Measurements from ENCODE around the gene PATZ1. TPM values are rescaled to one million over a fixed set of nuclear protein-coding genes. Genes with fewer than 3 reads are reported as not detected.

PATZ1 gene
- total RNA-seq, 1 donor from 2014 or later = 27.6 TPM

DNA sequence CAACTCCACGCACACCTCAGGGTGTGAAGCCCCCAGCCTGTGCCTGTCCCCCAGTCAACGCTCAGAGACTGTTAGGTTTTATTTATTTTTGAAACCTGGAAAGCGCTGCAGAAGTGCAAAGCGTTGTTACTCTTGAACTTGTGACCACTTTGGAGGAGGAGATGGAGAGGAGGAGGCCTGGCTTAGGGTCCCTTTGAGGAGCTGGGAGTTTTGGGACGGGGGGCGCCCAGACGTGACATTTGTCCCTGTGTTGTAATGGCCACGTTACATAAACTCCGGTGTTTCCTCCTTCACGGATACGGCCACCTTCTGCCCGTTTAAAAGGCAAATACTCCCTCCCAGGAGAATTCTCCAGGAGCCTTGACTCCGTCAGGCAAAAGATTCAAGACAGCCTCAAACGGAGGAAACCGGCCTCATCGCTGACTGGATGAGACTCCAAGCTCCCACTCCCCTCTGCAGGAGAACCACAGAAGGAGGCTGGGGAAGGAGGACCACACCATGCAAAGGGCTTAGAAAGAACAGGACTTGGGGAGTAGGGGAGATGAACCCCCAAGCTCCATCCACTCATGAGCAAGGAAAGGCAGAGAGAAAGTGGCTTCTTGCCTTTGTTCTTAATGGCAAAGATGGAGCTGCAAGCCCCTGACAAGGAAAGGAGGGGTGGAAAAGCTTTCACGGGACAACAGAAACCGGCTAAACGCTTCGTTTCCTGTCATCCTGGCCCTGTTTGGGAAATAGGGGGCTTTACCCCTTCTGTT, 54.5 kb downstream of the PATZ1 start:
- Mint-ChIP-seq H3K4me3 (ENCODE audit: unreplicated experiment) (peak overlapping the region; percentile 91), H3K27ac (ENCODE audit: unreplicated experiment) (peak overlapping the region; percentile 78), H3K9me3 (ENCODE audit: unreplicated experiment) (no peaks in the 10 kb centered on the region), H3K27me3 (ENCODE audit: unreplicated experiment) (peaks cover 1% of the 10 kb centered on the region), H3K36me3 (ENCODE audit: unreplicated experiment) (peaks cover 4% of the 10 kb centered on the region), H3K4me1 (ENCODE audit: unreplicated experiment) (peaks cover 21% of the 10 kb centered on the region)
- no peak for TF ChIP-seq CTCF (IDR thresholded peaks at IDR 0.05)
- no peak for DNase-seq (ENCODE audit: extremely low spot score, unreplicated experiment)

DNA sequence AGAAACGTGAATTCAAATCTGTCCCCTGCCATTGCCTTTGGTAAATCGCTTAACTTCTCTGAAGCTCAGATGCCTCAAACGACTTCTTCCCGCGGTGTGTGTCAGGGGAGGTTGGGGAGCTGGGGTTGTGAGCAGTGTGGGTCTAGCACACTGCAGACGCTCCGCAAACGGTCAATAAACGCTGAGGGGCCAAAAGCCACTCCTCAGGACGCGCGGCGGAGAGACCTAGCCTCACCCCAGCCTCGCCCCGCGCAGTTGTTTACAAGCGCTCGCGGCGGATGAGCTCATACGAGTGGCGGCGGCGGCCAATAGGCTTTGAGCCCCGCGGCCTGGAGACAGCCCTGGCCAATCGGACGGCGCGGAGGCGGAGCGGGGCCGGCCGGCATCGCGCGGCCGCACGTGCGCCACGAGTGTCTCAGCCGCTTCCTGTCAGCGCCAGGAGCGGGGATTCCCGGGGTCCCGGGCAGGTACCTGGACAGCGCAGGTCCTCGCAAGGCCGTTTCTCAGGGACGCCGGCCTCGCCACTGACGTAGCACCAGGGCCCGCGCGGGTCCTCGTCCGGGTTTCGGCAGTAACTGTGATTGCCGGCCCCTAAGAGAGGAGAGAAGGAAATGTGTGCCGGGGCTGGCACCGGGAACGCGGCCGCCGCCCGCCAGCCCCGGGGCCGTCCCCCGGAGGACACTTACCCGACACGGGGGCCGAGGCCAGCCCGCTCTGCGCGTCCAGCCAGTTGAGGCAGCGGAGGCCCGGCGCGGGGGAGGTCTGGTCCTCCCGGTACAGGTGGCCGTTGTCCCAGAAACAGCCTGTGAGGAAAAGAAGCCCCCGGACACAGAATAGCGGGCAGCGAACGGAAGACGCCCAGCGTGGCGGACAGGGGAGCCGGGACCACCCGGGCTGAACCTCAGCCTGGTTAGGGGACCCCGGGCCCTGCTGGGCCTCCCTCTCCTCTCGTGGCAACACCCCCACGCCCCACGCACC, 55.4 kb downstream of the PATZ1 start:
- Mint-ChIP-seq H3K9me3 (ENCODE audit: unreplicated experiment) (no peaks in the 10 kb centered on the region), H3K4me3 (ENCODE audit: unreplicated experiment) (peak overlapping the region; percentile 91), H3K4me1 (ENCODE audit: unreplicated experiment) (peaks cover 21% of the 10 kb centered on the region), H3K27ac (ENCODE audit: unreplicated experiment) (peak overlapping the region; percentile 92), H3K27me3 (ENCODE audit: unreplicated experiment) (no peaks in the 10 kb centered on the region), H3K36me3 (ENCODE audit: unreplicated experiment) (peaks cover 4% of the 10 kb centered on the region)
- no peak for TF ChIP-seq CTCF (IDR thresholded peaks at IDR 0.05)
- DNase-seq (ENCODE audit: extremely low spot score, unreplicated experiment) = peak; percentile 95

DNA sequence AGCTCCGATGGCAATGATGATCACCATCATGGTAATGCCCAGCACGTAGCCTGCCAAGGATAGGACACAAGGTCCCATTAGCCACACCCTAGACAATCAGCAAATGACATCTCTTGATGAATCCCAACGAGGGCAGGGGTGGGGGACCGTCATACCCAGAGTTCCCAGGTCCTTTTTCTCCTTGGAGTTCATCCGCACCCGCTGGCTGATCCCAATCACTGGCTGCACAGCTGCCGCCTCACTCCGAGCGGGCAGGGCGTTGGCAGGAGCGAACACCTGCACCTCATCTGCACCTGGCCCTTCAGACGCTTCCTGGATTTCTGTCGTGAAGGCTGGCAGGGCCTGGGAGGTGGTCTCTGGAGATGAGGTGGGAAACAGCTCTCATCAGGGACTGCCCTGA, 56.8 kb downstream of the PATZ1 start:
- Mint-ChIP-seq H3K27ac (ENCODE audit: unreplicated experiment) (no peak overlapping the region), H3K9me3 (ENCODE audit: unreplicated experiment) (no peaks in the 10 kb centered on the region), H3K4me3 (ENCODE audit: unreplicated experiment) (no peak overlapping the region), H3K27me3 (ENCODE audit: unreplicated experiment) (no peaks in the 10 kb centered on the region), H3K36me3 (ENCODE audit: unreplicated experiment) (peaks cover 4% of the 10 kb centered on the region), H3K4me1 (ENCODE audit: unreplicated experiment) (peaks cover 21% of the 10 kb centered on the region)
- DNase-seq (ENCODE audit: extremely low spot score, unreplicated experiment) = no peak
- TF ChIP-seq CTCF (IDR thresholded peaks at IDR 0.05) = no peak

DNA sequence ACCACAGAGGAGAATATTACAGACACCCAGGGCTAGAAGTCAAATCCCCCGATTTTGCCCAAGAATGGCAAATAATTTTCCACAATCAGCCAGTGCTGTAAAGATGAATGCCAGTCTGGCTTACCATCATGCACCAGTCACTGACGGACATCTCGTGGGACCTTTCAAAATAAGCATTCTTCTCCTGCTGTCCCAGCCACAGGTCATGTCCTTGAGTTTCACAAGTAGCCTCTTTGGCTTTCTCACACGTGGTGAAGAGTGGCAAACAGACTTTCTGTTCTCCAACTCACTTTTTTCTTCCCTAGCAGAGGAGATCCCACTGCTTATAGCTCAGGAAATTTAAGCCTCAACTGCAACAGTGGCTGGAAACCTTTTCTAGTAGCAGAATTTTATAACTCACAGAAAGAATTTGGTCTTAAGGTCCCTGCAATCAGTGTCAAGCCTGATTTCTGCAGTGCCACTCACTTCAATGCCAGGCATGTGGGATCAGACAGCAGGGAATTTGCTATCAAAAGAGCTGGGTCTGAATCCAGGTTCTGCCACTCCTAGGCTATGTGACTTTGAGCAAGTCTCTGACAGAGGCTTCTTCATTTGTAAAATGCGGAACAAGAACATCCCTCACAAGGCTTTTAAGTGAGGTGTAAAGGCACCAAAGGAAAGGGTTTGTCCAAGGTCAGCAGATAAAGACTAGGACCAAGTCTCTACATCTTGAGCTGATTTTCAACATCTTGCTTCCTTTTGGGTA, 57.5 kb downstream of the PATZ1 start:
- H3K4me1 Mint-ChIP-seq (ENCODE audit: unreplicated experiment) = peaks cover 21% of the 10 kb centered on the region
- no peaks in the 10 kb centered on the region for H3K27me3 Mint-ChIP-seq (ENCODE audit: unreplicated experiment)
- H3K36me3 Mint-ChIP-seq (ENCODE audit: unreplicated experiment) = peaks cover 4% of the 10 kb centered on the region
- no peak overlapping the region for H3K27ac Mint-ChIP-seq (ENCODE audit: unreplicated experiment)
- DNase-seq (ENCODE audit: extremely low spot score, unreplicated experiment) = no peak
- no peak overlapping the region for H3K4me3 Mint-ChIP-seq (ENCODE audit: unreplicated experiment)
- TF ChIP-seq CTCF (IDR thresholded peaks at IDR 0.05) = no peak
- H3K9me3 Mint-ChIP-seq (ENCODE audit: unreplicated experiment) = no peaks in the 10 kb centered on the region

Measured in osteocyte (in vitro differentiated cells).